ENCODE data around the gene ZNF341. TPM values are rescaled to one million over a fixed set of nuclear protein-coding genes. Genes with fewer than 3 reads are reported as not detected.

The ZNF341 gene
- total and polyA plus RNA-seq, 2 of the 8 experiments (the other 6 are each of a cell fraction or from before 2014, with no cell fraction given): 5.8 to 6.4 TPM

GRCh38 chr20:33684533-33685327 is 47.1 kb upstream of the ZNF341 start:
- peak overlapping the region; percentile 86 to 97 (median 94) for H3K4me3 ChIP-seq (ENCODE audit: extremely low read depth in 1 of 4, insufficient read depth in 2 of 4, low read depth in 3 of 4, low read length in 4 of 4)
- H3K79me1 ChIP-seq (ENCODE audit: low read depth, low read length): peaks cover 19% of the 10 kb centered on the region
- POLR2A ChIA-PET (ENCODE audit: partially characterized antibody): interaction anchor here (0.6 to 14.0 kb wide), 11 partner anchors 9 to 586 kb away, joined by 3 to 245 read pairs (median 5); partner anchors contain the start of genes ACTL10, C20orf144, NECAB3 and PXMP4
- peaks cover 4 to 25% (median 15%) of the 10 kb centered on the region in 4 experiments for H3K4me1 ChIP-seq (replicated peaks in 1 of 4; ENCODE audit: control insufficient read depth in 3 of 4, insufficient read depth in 4 of 4, low read length in 3 of 4)
- H3K4me2 ChIP-seq (ENCODE audit: insufficient read depth in 1 of 2, low read depth in 2 of 2, low read length in 2 of 2): peak overlapping the region; percentile 90 to 91
- H4K20me1 ChIP-seq (replicated peaks in 1 of 2; ENCODE audit: control insufficient read depth in 1 of 2, insufficient read depth in 2 of 2, low read length in 2 of 2): peaks cover 14 to 38% of the 10 kb centered on the region in 2 experiments
- CTCF ChIA-PET (ENCODE audit: partially characterized antibody): interaction anchor here (0.7 to 2.7 kb wide), 9 partner anchors 11 to 94 kb away, joined by 3 to 17 read pairs (median 3); partner anchors contain the start of gene ACTL10
- H2BK15ac ChIP-seq (ENCODE audit: low read length): no peak overlapping the region
- H2BK12ac ChIP-seq (ENCODE audit: low read depth, low read length): peak overlapping the region; percentile 5; the same call in 1 of the 2 replicates
- H4K8ac ChIP-seq (ENCODE audit: extremely low read depth, insufficient read depth, low read length): peak overlapping the region; percentile 64; the same call in 1 of the 2 replicates
- H2BK120ac ChIP-seq (replicated peaks; ENCODE audit: low read depth, low read length): no peak overlapping the region
- H3K36me3 ChIP-seq (ENCODE audit: control insufficient read depth in 2 of 4, insufficient read depth in 4 of 4, low read length in 3 of 4): peaks cover 2 to 10% (median 5%) of the 10 kb centered on the region in 4 experiments; a peak in 6 of 8 replicates
- H3K79me2 ChIP-seq (ENCODE audit: control insufficient read depth in 1 of 2, insufficient read depth in 2 of 2, low read length in 2 of 2): peaks cover 0 to 51% of the 10 kb centered on the region in 2 experiments; a peak in 3 of 4 replicates
- peak overlapping the region in 3 of 4 experiments; percentile 81 to 89 (median 82); a peak in 5 of 7 replicates for H3K9ac ChIP-seq (replicated peaks in 1 of 4; ENCODE audit: extremely low read depth in 1 of 4, low read depth in 3 of 4, low read length in 3 of 4)
- no peak overlapping the region for H2BK20ac ChIP-seq (ENCODE audit: low read length)
- no peak overlapping the region for H3K18ac ChIP-seq (ENCODE audit: extremely low read depth, low read length)
- peak overlapping the region; percentile 10; the same call in 1 of the 2 replicates for H2BK5ac ChIP-seq (ENCODE audit: low read depth, low read length)
- H4K5ac ChIP-seq (ENCODE audit: insufficient read length, low read depth, low read length): no peak overlapping the region
- no peak overlapping the region for H2AK5ac ChIP-seq (ENCODE audit: low read depth, low read length)
- no peak overlapping the region for H3K23ac ChIP-seq (ENCODE audit: insufficient read length)
- peaks cover 9% of the 10 kb centered on the region for H3K23me2 ChIP-seq (ENCODE audit: low read depth, low read length)
- H3K56ac ChIP-seq (replicated peaks; ENCODE audit: insufficient read length, low read depth, low read length): peak overlapping the region; percentile 17
- no peak for DNase-seq (ENCODE audit: low read depth in 1 of 2, low spot score in 2 of 2)
- peaks cover 0 to 7% (median under 1%) of the 10 kb centered on the region in 4 experiments; a peak in 4 of 7 replicates for H3K27me3 ChIP-seq (replicated peaks in 1 of 4; ENCODE audit: control insufficient read depth in 3 of 4, extremely low read depth in 1 of 4, insufficient read depth in 3 of 4, low read length in 3 of 4)
- FAIRE-seq: no peak
- 32% methylated on average over 9 of the region's 10 CpGs; no CpG with 5 or more reads in 1 of the 2 experiments for WGBS, 2 experiments (ENCODE audit: extremely low coverage in 1 of 2, insufficient coverage in 1 of 2, insufficient read length in 1 of 2, insufficient replicate concordance in 2 of 2, low coverage in 1 of 2, low lambda C conversion rate in 2 of 2, missing lambda C conversion rate in 1 of 2)
- H4K91ac ChIP-seq (replicated peaks; ENCODE audit: insufficient read length, low read length): peak overlapping the region; percentile 44
- H3K14ac ChIP-seq (ENCODE audit: insufficient read length): no peak overlapping the region
- no peak overlapping the region for H3K4ac ChIP-seq (replicated peaks; ENCODE audit: insufficient read length, low read depth, low read length)
- H2AFZ ChIP-seq (ENCODE audit: low read length): no peak overlapping the region
- H3K9me3 ChIP-seq (ENCODE audit: insufficient read depth in 2 of 2, low read depth in 1 of 2, low read length in 1 of 2): no peaks in the 10 kb centered on the region
- H3K27ac ChIP-seq (ENCODE audit: low read depth, low read length): no peak overlapping the region
- TF ChIP-seq KDM1A (IDR thresholded peaks at IDR 0.05; ENCODE audit: borderline replicate concordance, low read length) (peak; percentile 40; the same call in 1 of the 2 replicates), POLR2AphosphoS5 (IDR thresholded peaks at IDR 0.05; ENCODE audit: low read depth, low read length) (peak; percentile 63; the same call in 1 of the 2 replicates), TBP (IDR thresholded peaks at IDR 0.05; ENCODE audit: low read depth, low read length) (no peak)

All from H1 (cell line).